Measurements from ENCODE around the gene COL17A1. TPM values are rescaled to one million over a fixed set of nuclear protein-coding genes. Genes with fewer than 3 reads are reported as not detected.

Gene COL17A1
- total RNA-seq, 2 donors from 2014 or later = 19.1 to 47.6 TPM

GRCh38 chr10:104037261-104037951 lies 48.3 kb downstream of the COL17A1 start:
- no peaks in the 10 kb centered on the region for H3K36me3 ChIP-seq
- no peaks in the 10 kb centered on the region for H3K9me3 ChIP-seq
- no peak overlapping the region for H3K27ac ChIP-seq
- intact Hi-C loops (cut with DNase I) = no loop called here
- TF ChIP-seq POLR2AphosphoS5 (IDR thresholded peaks at IDR 0.05) = no peak
- no peak for TF ChIP-seq CTCF (IDR thresholded peaks at IDR 0.05)
- no peak for TF ChIP-seq POLR2A (IDR thresholded peaks at IDR 0.05)
- WGBS = 81% methylated on average over 16 of the region's 16 CpGs
- DNase-seq (ENCODE audit: low spot score) = no peak
- no peak overlapping the region for H3K4me3 ChIP-seq
- no peaks in the 10 kb centered on the region for H3K27me3 ChIP-seq (replicated peaks; ENCODE audit: insufficient read depth)
- H3K4me1 ChIP-seq (replicated peaks) = no peaks in the 10 kb centered on the region

- intact Hi-C loops (cut with DNase I) = no loop called here
- no peak overlapping the region for H3K27ac ChIP-seq
- H3K9me3 ChIP-seq = no peaks in the 10 kb centered on the region
- WGBS = 73% methylated on average over 21 of the region's 21 CpGs
- H3K4me1 ChIP-seq (replicated peaks) = no peaks in the 10 kb centered on the region
- no peaks in the 10 kb centered on the region for H3K36me3 ChIP-seq
- TF ChIP-seq POLR2AphosphoS5 (IDR thresholded peaks at IDR 0.05) (no peak), CTCF (IDR thresholded peaks at IDR 0.05) (no peak), POLR2A (IDR thresholded peaks at IDR 0.05) (no peak)
- H3K27me3 ChIP-seq (replicated peaks; ENCODE audit: insufficient read depth) = no peaks in the 10 kb centered on the region
- DNase-seq (ENCODE audit: low spot score) = no peak
- no peak overlapping the region for H3K4me3 ChIP-seq
Observed at GRCh38 chr10:104036518-104037260, 49.0 kb downstream of the COL17A1 start.

GRCh38 chr10:104036069-104036384 lies 49.7 kb downstream of the COL17A1 start:
- DNase-seq (ENCODE audit: low spot score) = no peak
- 65% methylated on average over 3 of the region's 3 CpGs for WGBS
- intact Hi-C loops (cut with DNase I) = no loop called here
- TF ChIP-seq CTCF (IDR thresholded peaks at IDR 0.05) (no peak), POLR2A (IDR thresholded peaks at IDR 0.05) (no peak), POLR2AphosphoS5 (IDR thresholded peaks at IDR 0.05) (no peak)
- H3K27ac ChIP-seq = no peak overlapping the region
- H3K36me3 ChIP-seq = no peaks in the 10 kb centered on the region
- no peaks in the 10 kb centered on the region for H3K27me3 ChIP-seq (replicated peaks; ENCODE audit: insufficient read depth)
- no peaks in the 10 kb centered on the region for H3K4me1 ChIP-seq (replicated peaks)
- H3K9me3 ChIP-seq = no peaks in the 10 kb centered on the region
- no peak overlapping the region for H3K4me3 ChIP-seq

GRCh38 chr10:104035194-104036068 lies 50.2 kb downstream of the COL17A1 start:
- no peaks in the 10 kb centered on the region for H3K4me1 ChIP-seq (replicated peaks)
- DNase-seq (ENCODE audit: low spot score) = no peak
- intact Hi-C loops (cut with DNase I) = no loop called here
- TF ChIP-seq POLR2A (IDR thresholded peaks at IDR 0.05) (no peak), CTCF (IDR thresholded peaks at IDR 0.05) (no peak), POLR2AphosphoS5 (IDR thresholded peaks at IDR 0.05) (no peak)
- no peak overlapping the region for H3K4me3 ChIP-seq
- WGBS = 84% methylated on average over 14 of the region's 18 CpGs
- no peak overlapping the region for H3K27ac ChIP-seq
- no peaks in the 10 kb centered on the region for H3K36me3 ChIP-seq
- no peaks in the 10 kb centered on the region for H3K9me3 ChIP-seq
- no peaks in the 10 kb centered on the region for H3K27me3 ChIP-seq (replicated peaks; ENCODE audit: insufficient read depth)
